Peyer's patch (tissue), 4 donors: Measurements from ENCODE around the gene LRRFIP1. TPM values are rescaled to one million over a fixed set of nuclear protein-coding genes. Genes with fewer than 3 reads are reported as not detected.

Experiments used
- DNase-seq, 3 donors: peaks; one replicate each; pipeline ENCODE4 v3.0.0-alpha.2; 2017 to 2019
- H3K27ac ChIP-seq, 4 donors: fragments of 200-600 bp; sonication (generic); one replicate each; pipeline ENCODE4 v1.5.1; 2016 to 2019
- H3K27me3 ChIP-seq, 2 donors: fragments of 200-600 bp; sonication (generic); one replicate each; pipeline ENCODE4 v1.5.1; 2019
- H3K36me3 ChIP-seq, 3 donors: fragments of 200-600 bp; sonication (generic); one replicate each; pipeline ENCODE4 v1.5.1; 2016 to 2019
- H3K4me1 ChIP-seq, 4 donors: fragments of 200-600 bp; sonication (generic); one replicate each; pipeline ENCODE4 v1.5.1; 2016 to 2019
- H3K4me3 ChIP-seq, 4 donors: fragments of 200-600 bp; sonication (generic); 1 replicate in 3 of 4; 2 replicates in 1 of 4; pipeline ENCODE4 v1.5.1; 2016 to 2019; ENCODE audit warnings: mild to moderate bottlenecking in 1 of 4
- H3K9me3 ChIP-seq, 4 donors: fragments of 200-600 bp; sonication (generic); one replicate each; pipeline ENCODE4 v1.5.1; 2016 to 2019; ENCODE audit warnings: mild to moderate bottlenecking in 1 of 4
- CTCF ChIP-seq, 6 experiments: fragments of 450-650 bp in 4 of 6; fragments of 200-600 bp in 2 of 6; sonication (generic) in 1 of 6; IDR thresholded peaks; one replicate each; pipeline ENCODE4 v1.5.1; 2017 to 2019; ENCODE audit warnings: antibody characterized with exemption in 6 of 6, mild to moderate bottlenecking in 3 of 6, moderate library complexity in 1 of 6
- POLR2A ChIP-seq, 2 donors: fragments of 450-650 bp; IDR thresholded peaks; one replicate each; pipeline ENCODE4 v1.5.1; 2017; ENCODE audit warnings: antibody characterized with exemption in 2 of 2, mild to moderate bottlenecking in 2 of 2, moderate library complexity in 2 of 2
- total RNA-seq, 4 donors: library from RNA; depleted of rRNA; stranded (reverse); fragments of >200 nt; gene quantifications; one replicate each; pipeline ENCODE4 v1.1.0, GENCODE V29; 2016

The LRRFIP1 gene
- total RNA-seq, 4 donors from 2014 or later = 114 to 182 (median 135) TPM

GRCh38 chr2:237583385-237584295, 43.7 kb upstream of the LRRFIP1 start:
- TF ChIP-seq CTCF (IDR thresholded peaks at IDR 0.05) = no peak

GRCh38 chr2:237585590-237586221, 41.7 kb upstream of the LRRFIP1 start:
- TF ChIP-seq CTCF (IDR thresholded peaks at IDR 0.05) (no peak), POLR2A (IDR thresholded peaks at IDR 0.05) (no peak)
- Histone ChIP-seq H3K27ac (no peak overlapping the region), H3K27me3 (no peaks in the 10 kb centered on the region), H3K9me3 (no peaks in the 10 kb centered on the region), H3K4me1 (peaks cover 0 to 7% (median 0%) of the 10 kb centered on the region in 4 donors), H3K4me3 (no peak overlapping the region), H3K36me3 (peaks cover 0 to 8% (median 0%) of the 10 kb centered on the region in 3 donors)
- DNase-seq = no peak

More at GRCh38 chr2:237583385-237584295, 43.7 kb upstream of the LRRFIP1 start:
- H3K27ac ChIP-seq = no peak overlapping the region
- H3K4me1 ChIP-seq = peaks cover 0 to 7% (median 0%) of the 10 kb centered on the region in 4 donors
- no peaks in the 10 kb centered on the region for H3K9me3 ChIP-seq
- DNase-seq = no peak
- no peak overlapping the region for H3K4me3 ChIP-seq
- H3K27me3 ChIP-seq = no peaks in the 10 kb centered on the region
- H3K36me3 ChIP-seq = peaks cover 0 to 8% (median 0%) of the 10 kb centered on the region in 3 donors

- Histone ChIP-seq H3K4me1 (no peaks in the 10 kb centered on the region), H3K4me3 (peak overlapping the region in 2 of 4 donors; percentile 48 to 60), H3K27ac (peak overlapping the region in 3 of 4 donors; percentile 28 to 92 (median 80)), H3K9me3 (no peaks in the 10 kb centered on the region), H3K36me3 (peaks cover 0 to 5% (median 0%) of the 10 kb centered on the region in 3 donors), H3K27me3 (no peaks in the 10 kb centered on the region)
- no peak for TF ChIP-seq CTCF (IDR thresholded peaks at IDR 0.05)
- TF ChIP-seq POLR2A (IDR thresholded peaks at IDR 0.05) = peak in 1 of 2 donors; percentile 46
- peak in 1 of 3 donors; percentile 78 for DNase-seq
Measured at GRCh38 chr2:237588044-237588696, 39.2 kb upstream of the LRRFIP1 start.

- Histone ChIP-seq H3K36me3 (no peaks in the 10 kb centered on the region), H3K4me3 (peak within 1 kb of the TSS in 3 of 4 donors; percentile 7 to 60 (median 48)), H3K27me3 (no peaks in the 10 kb centered on the region), H3K27ac (peak within 1 kb of the TSS in 3 of 4 donors; percentile 53 to 92 (median 80)), H3K9me3 (no peaks in the 10 kb centered on the region), H3K4me1 (peaks cover 0 to 14% (median 0%) of the 10 kb centered on the region in 4 donors)
- peak in 2 of 3 donors; percentile 88 to 89 for DNase-seq
- peak; percentile 48 to 65 for TF ChIP-seq POLR2A (IDR thresholded peaks at IDR 0.05)
- no peak for TF ChIP-seq CTCF (IDR thresholded peaks at IDR 0.05)
Measured at GRCh38 chr2:237590272-237591140, 36.9 kb upstream of the LRRFIP1 start, which contains the start of gene RAB17. Gene RAB17, minus strand, starts transcription at chr2:237590734. Its CDS starts 4,580 bp downstream, at chr2:237586154.
